ENCODE data around the gene TASP1. TPM values are rescaled to one million over a fixed set of nuclear protein-coding genes. Genes with fewer than 3 reads are reported as not detected.

The TASP1 gene
- polyA plus RNA-seq, 1 donor from 2014 or later = 20.2 TPM

DNA sequence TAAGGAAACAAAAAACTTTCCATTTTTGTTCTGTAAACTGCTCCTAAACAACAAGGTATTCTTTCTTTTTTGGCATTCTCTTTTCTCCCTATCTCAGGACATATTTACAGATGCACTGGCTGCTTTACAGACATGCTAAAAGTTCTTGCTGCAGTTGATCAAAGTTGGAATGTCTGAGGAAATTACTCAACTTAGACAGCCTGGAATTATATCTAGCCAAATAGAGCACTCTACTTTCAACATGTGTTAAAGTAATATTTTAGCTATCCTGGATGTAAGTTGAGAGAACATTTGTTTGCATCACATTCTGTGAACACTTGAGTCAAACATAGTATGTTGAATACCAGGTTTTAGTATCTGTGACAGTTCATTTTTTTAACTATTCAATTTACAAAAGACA lies 24.8 kb downstream of the TASP1 start:
- Histone ChIP-seq H3K27me3 (ENCODE audit: insufficient read depth, low read depth, low read length) (no peaks in the 10 kb centered on the region), H3K9me2 (ENCODE audit: insufficient read depth, low read length) (no peaks in the 10 kb centered on the region), H3K9me3 (ENCODE audit: low read length) (no peaks in the 10 kb centered on the region), H2AFZ (ENCODE audit: low read depth, low read length) (no peak overlapping the region), H3K79me2 (replicated peaks; ENCODE audit: insufficient read depth, low read length) (no peaks in the 10 kb centered on the region), H3K9ac (ENCODE audit: low read length) (no peak overlapping the region), H3K36me3 (ENCODE audit: insufficient read depth, low read length) (no peaks in the 10 kb centered on the region), H4K20me1 (ENCODE audit: insufficient read depth) (no peaks in the 10 kb centered on the region), H3K4me3 (ENCODE audit: low read length) (no peak overlapping the region), H3F3A (ENCODE audit: insufficient read depth, low read length, poor library complexity, severe bottlenecking) (no peaks in the 10 kb centered on the region), H3K27ac (ENCODE audit: low read length) (no peak overlapping the region), H3K4me2 (ENCODE audit: low read length) (no peak overlapping the region)
- TF ChIP-seq TAF1 (IDR thresholded peaks at IDR 0.05; ENCODE audit: low read depth) (no peak), MXI1 (conservative IDR thresholded peaks at IDR 0.05; ENCODE audit: poor library complexity, severe bottlenecking) (no peak), POLR2AphosphoS5 (IDR thresholded peaks at IDR 0.05) (no peak), SMC3 (conservative IDR thresholded peaks at IDR 0.05; ENCODE audit: poor library complexity) (no peak), EZH2 (IDR thresholded peaks at IDR 0.05; ENCODE audit: borderline replicate concordance, insufficient read depth, low read length, poor library complexity, severe bottlenecking) (no peak), RAD21 (conservative IDR thresholded peaks at IDR 0.05) (no peak)
- TF ChIP-seq, protein P1, sequence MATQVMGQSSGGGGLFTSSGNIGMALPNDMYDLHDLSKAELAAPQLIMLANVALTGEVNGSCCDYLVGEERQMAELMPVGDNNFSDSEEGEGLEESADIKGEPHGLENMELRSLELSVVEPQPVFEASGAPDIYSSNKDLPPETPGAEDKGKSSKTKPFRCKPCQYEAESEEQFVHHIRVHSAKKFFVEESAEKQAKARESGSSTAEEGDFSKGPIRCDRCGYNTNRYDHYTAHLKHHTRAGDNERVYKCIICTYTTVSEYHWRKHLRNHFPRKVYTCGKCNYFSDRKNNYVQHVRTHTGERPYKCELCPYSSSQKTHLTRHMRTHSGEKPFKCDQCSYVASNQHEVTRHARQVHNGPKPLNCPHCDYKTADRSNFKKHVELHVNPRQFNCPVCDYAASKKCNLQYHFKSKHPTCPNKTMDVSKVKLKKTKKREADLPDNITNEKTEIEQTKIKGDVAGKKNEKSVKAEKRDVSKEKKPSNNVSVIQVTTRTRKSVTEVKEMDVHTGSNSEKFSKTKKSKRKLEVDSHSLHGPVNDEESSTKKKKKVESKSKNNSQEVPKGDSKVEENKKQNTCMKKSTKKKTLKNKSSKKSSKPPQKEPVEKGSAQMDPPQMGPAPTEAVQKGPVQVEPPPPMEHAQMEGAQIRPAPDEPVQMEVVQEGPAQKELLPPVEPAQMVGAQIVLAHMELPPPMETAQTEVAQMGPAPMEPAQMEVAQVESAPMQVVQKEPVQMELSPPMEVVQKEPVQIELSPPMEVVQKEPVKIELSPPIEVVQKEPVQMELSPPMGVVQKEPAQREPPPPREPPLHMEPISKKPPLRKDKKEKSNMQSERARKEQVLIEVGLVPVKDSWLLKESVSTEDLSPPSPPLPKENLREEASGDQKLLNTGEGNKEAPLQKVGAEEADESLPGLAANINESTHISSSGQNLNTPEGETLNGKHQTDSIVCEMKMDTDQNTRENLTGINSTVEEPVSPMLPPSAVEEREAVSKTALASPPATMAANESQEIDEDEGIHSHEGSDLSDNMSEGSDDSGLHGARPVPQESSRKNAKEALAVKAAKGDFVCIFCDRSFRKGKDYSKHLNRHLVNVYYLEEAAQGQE (IDR thresholded peaks at IDR 0.05; ENCODE audit: borderline replicate concordance) = no peak

DNA sequence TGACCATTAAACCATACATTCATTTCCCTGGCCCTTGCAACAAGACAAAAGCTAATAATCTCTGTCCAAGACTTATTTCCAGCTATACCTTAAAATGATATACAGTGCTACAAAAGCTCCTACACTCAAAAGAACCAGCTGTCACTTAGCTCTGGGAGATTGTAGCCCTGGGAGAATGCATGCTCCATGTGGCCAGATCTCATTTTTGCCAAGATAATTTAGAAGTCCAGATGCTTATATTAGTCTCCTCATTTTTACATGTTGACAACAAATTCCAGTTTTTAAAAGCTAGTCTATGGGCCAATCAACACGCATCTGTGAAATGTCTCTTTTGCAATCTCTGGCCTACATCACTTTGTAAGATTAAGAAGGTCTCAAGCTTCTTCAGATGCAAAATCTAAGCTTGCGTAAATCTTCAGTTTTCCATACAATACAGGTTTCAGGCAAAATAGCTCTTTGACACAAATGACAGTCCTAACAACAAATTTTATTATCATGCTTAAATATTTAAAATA lies 27.1 kb downstream of the TASP1 start:
- no peaks in the 10 kb centered on the region for H3K79me2 ChIP-seq (replicated peaks; ENCODE audit: insufficient read depth, low read length)
- H3K27ac ChIP-seq (ENCODE audit: low read length) = no peak overlapping the region
- no peak overlapping the region for H2AFZ ChIP-seq (ENCODE audit: low read depth, low read length)

More for the DNA sequence above, 27.1 kb downstream of the TASP1 start:
- H3K4me3 ChIP-seq (ENCODE audit: low read length) = no peak overlapping the region
- no peaks in the 10 kb centered on the region for H4K20me1 ChIP-seq (ENCODE audit: insufficient read depth)
- no peaks in the 10 kb centered on the region for H3K9me2 ChIP-seq (ENCODE audit: insufficient read depth, low read length)
- TF ChIP-seq EZH2 (IDR thresholded peaks at IDR 0.05; ENCODE audit: borderline replicate concordance, insufficient read depth, low read length, poor library complexity, severe bottlenecking) (no peak), TAF1 (IDR thresholded peaks at IDR 0.05; ENCODE audit: low read depth) (no peak)
- TF ChIP-seq, protein P1 (IDR thresholded peaks at IDR 0.05; ENCODE audit: borderline replicate concordance) = no peak
- TF ChIP-seq, protein P2, sequence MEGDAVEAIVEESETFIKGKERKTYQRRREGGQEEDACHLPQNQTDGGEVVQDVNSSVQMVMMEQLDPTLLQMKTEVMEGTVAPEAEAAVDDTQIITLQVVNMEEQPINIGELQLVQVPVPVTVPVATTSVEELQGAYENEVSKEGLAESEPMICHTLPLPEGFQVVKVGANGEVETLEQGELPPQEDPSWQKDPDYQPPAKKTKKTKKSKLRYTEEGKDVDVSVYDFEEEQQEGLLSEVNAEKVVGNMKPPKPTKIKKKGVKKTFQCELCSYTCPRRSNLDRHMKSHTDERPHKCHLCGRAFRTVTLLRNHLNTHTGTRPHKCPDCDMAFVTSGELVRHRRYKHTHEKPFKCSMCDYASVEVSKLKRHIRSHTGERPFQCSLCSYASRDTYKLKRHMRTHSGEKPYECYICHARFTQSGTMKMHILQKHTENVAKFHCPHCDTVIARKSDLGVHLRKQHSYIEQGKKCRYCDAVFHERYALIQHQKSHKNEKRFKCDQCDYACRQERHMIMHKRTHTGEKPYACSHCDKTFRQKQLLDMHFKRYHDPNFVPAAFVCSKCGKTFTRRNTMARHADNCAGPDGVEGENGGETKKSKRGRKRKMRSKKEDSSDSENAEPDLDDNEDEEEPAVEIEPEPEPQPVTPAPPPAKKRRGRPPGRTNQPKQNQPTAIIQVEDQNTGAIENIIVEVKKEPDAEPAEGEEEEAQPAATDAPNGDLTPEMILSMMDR (IDR thresholded peaks at IDR 0.05; ENCODE audit: poor library complexity, severe bottlenecking) = no peak
- H3K36me3 ChIP-seq (ENCODE audit: insufficient read depth, low read length) = no peaks in the 10 kb centered on the region
- no peak overlapping the region for H3K9ac ChIP-seq (ENCODE audit: low read length)
- no peak overlapping the region for H3K4me2 ChIP-seq (ENCODE audit: low read length)
- no peaks in the 10 kb centered on the region for H3K27me3 ChIP-seq (ENCODE audit: insufficient read depth, low read depth, low read length)
- H3K9me3 ChIP-seq (ENCODE audit: low read length) = no peaks in the 10 kb centered on the region
- H3F3A ChIP-seq (ENCODE audit: insufficient read depth, low read length, poor library complexity, severe bottlenecking) = no peaks in the 10 kb centered on the region

All from neural cell (in vitro differentiated cells).